Left lung (tissue), 10 donors: ENCODE results near the gene PTPRN2. TPM values are rescaled to one million over a fixed set of nuclear protein-coding genes. Genes with fewer than 3 reads are reported as not detected.

Experiments used
- ATAC-seq: fragments of 200-7000 bp; cut with Tn5 transposase; one replicate; pipeline ENCODE4 v1.9.1; 2020; ENCODE audit warnings: moderate library complexity
- DNase-seq, 4 donors: peaks; one replicate each; pipeline ENCODE4 v3.0.0-alpha.2; 2013 to 2020
- H3K27ac ChIP-seq, 2 donors: fragments of 200-600 bp; sonication (generic) in 1 of 2; one replicate each; pipeline versions ENCODE4 v1.5.0 to v1.8.0; 2020 to 2021
- H3K27me3 ChIP-seq, 2 donors: fragments of 200-600 bp; sonication (generic) in 1 of 2; one replicate each; pipeline versions ENCODE4 v1.5.0 to v1.8.0; 2020 to 2021
- H3K36me3 ChIP-seq, 2 donors: fragments of 200-600 bp; sonication (generic) in 1 of 2; one replicate each; pipeline versions ENCODE4 v1.5.0 to v1.8.0; 2020 to 2021
- H3K4me1 ChIP-seq, 2 donors: fragments of 200-600 bp; one replicate each; pipeline ENCODE4 v1.8.0; 2021
- H3K4me3 ChIP-seq, 2 donors: fragments of 200-600 bp; sonication (generic) in 1 of 2; one replicate each; pipeline versions ENCODE4 v1.5.0 to v1.8.0; 2020 to 2021; ENCODE audit warnings: mild to moderate bottlenecking in 1 of 2
- H3K9me3 ChIP-seq, 2 donors: fragments of 200-600 bp; sonication (generic) in 1 of 2; one replicate each; pipeline versions ENCODE4 v1.5.0 to v1.8.0; 2020 to 2021
- CTCF ChIP-seq, 2 donors: fragments of 200-600 bp; sonication (generic) in 1 of 2; IDR thresholded peaks; one replicate each; pipeline versions ENCODE4 v1.5.0 to v1.8.0; 2021; ENCODE audit warnings: antibody characterized with exemption in 2 of 2
- intact Hi-C, 2 donors: fragments of 100-400 bp; cut with DNase I; formaldehyde crosslinking; loops; one replicate each; pipeline versions ENCODE4 v1.11.2 to v1.14.2; 2022
- polyA plus RNA-seq, 6 donors: library from polyadenylated mRNA; unstranded; fragments of 120-200 nt; gene quantifications; one replicate each; pipeline ENCODE4 v1.2.1, GENCODE V29; 2013; ENCODE audit not compliant: insufficient read length in 6 of 6
- total RNA-seq, 2 donors: library from RNA; stranded (reverse); fragmentation: NEBNext Ultra II Directional; extraction: Animal tissue kit (Norgen Biotek cat#: 25700); gene quantifications; one replicate each; pipeline ENCODE4 v1.2.1, GENCODE V29; 2021
- donor health status: DM: no; HTN: yes; CAD: no.
- donor health status: DM: no; HTN: no; CAD: no.

Gene PTPRN2
- total and polyA plus RNA-seq, 8 donors, result 4.0 to 7.8 (median 6.8) TPM

- DNase-seq (no peak), ATAC-seq (no peak)
- Histone ChIP-seq H3K36me3 (no peaks in the 10 kb centered on the region), H3K9me3 (no peaks in the 10 kb centered on the region), H3K27me3 (peaks cover 0 to 33% of the 10 kb centered on the region in 2 donors), H3K4me3 (no peak overlapping the region), H3K27ac (no peak overlapping the region), H3K4me1 (no peaks in the 10 kb centered on the region)
- intact Hi-C loops, result no loop called here
- TF ChIP-seq CTCF (IDR thresholded peaks at IDR 0.05), result no peak
Measured at GRCh38 chr7:158486919-158487318, 100.7 kb downstream of the PTPRN2 start.

- H3K4me3 ChIP-seq, result no peak overlapping the region
- TF ChIP-seq CTCF (IDR thresholded peaks at IDR 0.05), result no peak
- intact Hi-C loops, result no loop called here
- H3K27me3 ChIP-seq, result peaks cover 0 to 19% of the 10 kb centered on the region in 2 donors
- DNase-seq (no peak), ATAC-seq (no peak)
- H3K36me3 ChIP-seq, result no peaks in the 10 kb centered on the region
- H3K4me1 ChIP-seq, result no peaks in the 10 kb centered on the region
- H3K27ac ChIP-seq, result no peak overlapping the region
- no peaks in the 10 kb centered on the region for H3K9me3 ChIP-seq
Measured at GRCh38 chr7:158484801-158485531, 102.7 kb downstream of the PTPRN2 start.

GRCh38 chr7:158482480-158482879 is 105.1 kb downstream of the PTPRN2 start:
- TF ChIP-seq CTCF (IDR thresholded peaks at IDR 0.05), result no peak
- Histone ChIP-seq H3K27me3 (peaks cover 0 to 6% of the 10 kb centered on the region in 2 donors), H3K4me3 (no peak overlapping the region), H3K27ac (no peak overlapping the region), H3K36me3 (no peaks in the 10 kb centered on the region), H3K4me1 (no peaks in the 10 kb centered on the region), H3K9me3 (no peaks in the 10 kb centered on the region)
- no peak for DNase-seq
- no peak for ATAC-seq
- intact Hi-C loops, result no loop called here

DNA sequence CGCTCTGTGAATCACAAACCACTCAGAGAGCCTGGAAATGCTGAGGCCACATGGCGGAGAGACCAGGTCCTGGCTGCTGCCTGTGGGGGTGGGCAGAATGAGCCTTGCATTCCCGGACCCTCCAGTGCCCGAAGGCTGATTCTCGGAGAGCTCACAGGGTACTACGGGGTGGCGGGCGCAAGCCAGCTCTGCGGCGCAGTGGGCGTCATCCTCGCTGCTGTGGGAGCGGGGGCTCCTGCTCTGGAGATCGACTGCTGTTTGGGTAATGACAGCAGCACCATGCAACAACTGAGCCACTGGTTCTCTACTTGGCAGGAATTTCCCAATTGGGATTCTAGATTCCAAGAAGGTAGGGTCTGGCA is 108.0 kb downstream of the PTPRN2 start:
- H3K4me1 ChIP-seq, result no peaks in the 10 kb centered on the region
- intact Hi-C loops, result no loop called here
- H3K36me3 ChIP-seq, result no peaks in the 10 kb centered on the region
- peaks cover 0 to 6% of the 10 kb centered on the region in 2 donors for H3K27me3 ChIP-seq
- H3K27ac ChIP-seq, result no peak overlapping the region
- no peak for TF ChIP-seq CTCF (IDR thresholded peaks at IDR 0.05)
- no peak for DNase-seq
- no peaks in the 10 kb centered on the region for H3K9me3 ChIP-seq
- no peak overlapping the region for H3K4me3 ChIP-seq
- no peak for ATAC-seq

- H3K27ac ChIP-seq, result no peak overlapping the region
Measured at GRCh38 chr7:158479021-158479663, 108.5 kb downstream of the PTPRN2 start.

More at GRCh38 chr7:158479021-158479663, 108.5 kb downstream of the PTPRN2 start:
- peaks cover 0 to 6% of the 10 kb centered on the region in 2 donors for H3K27me3 ChIP-seq
- DNase-seq, result no peak
- ATAC-seq, result no peak
- TF ChIP-seq CTCF (IDR thresholded peaks at IDR 0.05), result no peak
- H3K4me3 ChIP-seq, result no peak overlapping the region
- no peaks in the 10 kb centered on the region for H3K36me3 ChIP-seq
- intact Hi-C loops, result no loop called here
- H3K9me3 ChIP-seq, result no peaks in the 10 kb centered on the region
- no peaks in the 10 kb centered on the region for H3K4me1 ChIP-seq
